GM10847 (cell line): ENCODE data around the gene TK2.

Experiments used
- POLR2A ChIP-seq: IDR thresholded peaks from 2 replicates; pipeline ENCODE4 v1.6.1; 2011; ENCODE audit not compliant: insufficient read length; ENCODE audit errors: extremely low read depth

TK2 gene

GRCh38 chr16:66560107-66560506, 10.2 kb upstream of the TK2 start:
- no peak for TF ChIP-seq POLR2A

DNA sequence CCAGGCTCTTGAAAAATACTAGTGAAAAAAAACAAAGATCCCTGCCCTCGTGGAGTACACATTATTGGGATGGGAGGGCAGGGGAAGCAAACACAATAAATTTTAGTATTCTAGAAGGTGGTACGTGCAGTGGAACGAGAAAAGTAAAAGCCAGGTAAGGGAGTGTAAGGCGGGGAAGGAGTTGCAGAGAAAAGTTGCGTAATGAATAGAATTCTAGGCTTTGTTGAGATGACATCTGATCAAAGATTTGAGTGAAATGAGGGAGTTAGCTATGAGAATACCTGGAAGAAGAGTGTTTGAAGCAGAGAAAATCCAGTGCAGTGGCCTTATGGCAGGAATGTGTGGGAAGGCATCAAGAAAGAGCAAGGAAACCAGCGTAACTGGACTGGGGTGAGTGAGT, 4.6 kb upstream of the TK2 start:
- TF ChIP-seq POLR2A = no peak

GRCh38 chr16:66554021-66554420, 4.1 kb upstream of the TK2 start:
- TF ChIP-seq POLR2A = no peak

GRCh38 chr16:66553223-66553622, 3.3 kb upstream of the TK2 start:
- no peak for TF ChIP-seq POLR2A

DNA sequence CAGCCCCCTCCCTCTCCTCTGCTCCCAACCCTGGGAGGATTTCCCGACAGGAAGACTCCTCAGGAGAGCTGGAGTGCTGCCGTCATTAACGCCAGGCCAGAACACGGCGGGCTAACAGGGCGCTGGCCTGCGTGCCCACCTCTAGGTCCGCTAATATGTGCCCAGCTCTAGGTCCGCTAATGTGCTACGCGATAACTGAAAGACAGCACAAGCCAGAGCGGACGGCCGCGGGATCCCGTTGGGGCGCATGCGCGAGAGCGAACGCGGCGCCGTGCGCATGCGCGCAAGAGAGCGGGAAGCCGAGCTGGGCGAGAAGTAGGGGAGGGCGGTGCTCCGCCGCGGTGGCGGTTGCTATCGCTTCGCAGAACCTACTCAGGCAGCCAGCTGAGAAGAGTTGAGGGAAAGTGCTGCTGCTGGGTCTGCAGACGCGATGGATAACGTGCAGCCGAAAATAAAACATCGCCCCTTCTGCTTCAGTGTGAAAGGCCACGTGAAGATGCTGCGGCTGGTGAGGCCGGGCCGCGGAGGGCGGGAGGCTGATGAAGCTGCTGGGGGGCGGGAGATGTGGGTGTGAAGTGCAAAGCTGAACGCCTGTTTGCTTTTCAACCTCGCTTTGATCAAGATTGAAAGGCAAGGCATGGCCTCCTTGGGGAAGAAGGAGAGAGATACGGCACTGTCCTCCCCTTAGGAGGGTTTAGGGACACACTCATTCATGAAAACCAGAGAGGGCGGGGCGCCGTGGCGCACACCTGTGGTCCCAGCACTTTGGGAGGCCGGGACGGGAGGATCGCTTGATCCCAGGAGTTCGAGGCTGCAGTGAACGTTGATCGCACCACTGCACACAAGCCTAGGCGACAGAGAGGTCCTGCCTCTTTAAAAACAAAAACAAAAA, 2.6 kb upstream of the TK2 start, which contains the start of gene CKLF:
TSS of gene CKLF (plus strand) at position 291 of the 892 bp plus-strand sequence. CDS start at position 431, 140 bp downstream.
- peak; percentile 62 for TF ChIP-seq POLR2A

GRCh38 chr16:66551788-66552285, 1.9 kb upstream of the TK2 start:
- no peak for TF ChIP-seq POLR2A

DNA sequence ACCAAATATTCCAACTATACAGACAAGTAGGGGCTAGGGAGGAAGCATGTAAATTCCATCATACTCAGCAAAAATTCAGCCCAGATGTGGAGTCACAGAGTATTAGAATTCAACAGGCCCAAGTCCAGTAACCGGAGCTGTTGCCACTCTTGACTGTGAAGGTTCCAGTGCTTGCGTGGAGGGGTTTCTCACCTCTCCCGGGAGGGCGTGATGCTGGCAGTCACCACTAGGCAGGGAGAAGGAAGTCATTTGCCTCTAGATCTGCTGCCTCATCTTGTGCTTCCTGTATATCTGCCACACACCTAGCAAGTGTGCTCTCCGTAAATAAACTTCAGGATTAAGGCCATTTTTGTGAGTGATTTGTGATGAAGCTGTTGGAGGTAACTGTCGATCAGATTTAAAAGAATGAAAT, 1.4 kb upstream of the TK2 start:
- no peak for TF ChIP-seq POLR2A

- TF ChIP-seq POLR2A = no peak
These were observed 1.1 kb downstream of the TK2 start for GRCh38 chr16:66548868-66549267.

- no peak for TF ChIP-seq POLR2A
These were observed 1.9 kb downstream of the TK2 start for GRCh38 chr16:66548068-66548467.

DNA sequence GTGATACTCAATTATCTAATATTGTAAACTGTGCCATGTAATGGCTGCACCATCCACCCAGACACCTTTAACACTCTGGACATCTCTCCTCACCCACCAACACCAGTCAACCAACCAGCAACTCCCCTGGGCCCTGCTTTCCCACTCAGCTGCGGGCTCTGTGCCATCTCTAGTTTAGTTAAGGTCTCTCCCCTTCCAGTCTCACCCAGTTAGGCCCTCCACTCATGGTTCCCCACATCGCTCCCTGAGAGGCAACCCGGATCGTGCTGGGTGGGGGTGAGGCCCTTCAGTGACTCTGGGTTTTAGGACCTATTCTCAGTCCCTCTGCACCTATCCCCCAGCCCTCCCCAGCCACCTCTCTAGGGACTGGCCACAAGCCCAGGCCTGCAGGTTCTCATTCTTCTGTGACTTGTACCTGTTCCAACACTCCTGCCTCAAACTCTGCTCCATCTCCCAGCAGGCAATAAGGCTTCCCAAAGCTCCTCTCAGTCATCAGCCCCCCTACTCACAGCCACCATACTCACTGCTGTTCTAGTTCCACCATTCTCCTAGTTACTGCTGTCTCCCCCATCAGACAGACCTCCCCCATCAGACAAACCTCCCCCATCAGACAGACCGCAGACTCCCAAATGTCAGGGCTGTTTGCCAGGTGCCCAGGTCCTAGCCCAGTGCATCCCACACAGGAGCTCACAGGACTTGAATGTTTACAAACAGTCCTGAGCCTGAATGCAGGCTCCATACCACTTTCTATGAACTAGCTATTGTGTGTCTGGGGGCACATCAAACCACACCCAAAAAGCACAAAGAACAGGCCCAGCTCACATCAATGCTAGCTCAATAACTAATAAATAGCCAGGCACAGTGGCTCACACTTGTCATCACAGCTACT, 2.6 kb downstream of the TK2 start:
- no peak for TF ChIP-seq POLR2A

DNA sequence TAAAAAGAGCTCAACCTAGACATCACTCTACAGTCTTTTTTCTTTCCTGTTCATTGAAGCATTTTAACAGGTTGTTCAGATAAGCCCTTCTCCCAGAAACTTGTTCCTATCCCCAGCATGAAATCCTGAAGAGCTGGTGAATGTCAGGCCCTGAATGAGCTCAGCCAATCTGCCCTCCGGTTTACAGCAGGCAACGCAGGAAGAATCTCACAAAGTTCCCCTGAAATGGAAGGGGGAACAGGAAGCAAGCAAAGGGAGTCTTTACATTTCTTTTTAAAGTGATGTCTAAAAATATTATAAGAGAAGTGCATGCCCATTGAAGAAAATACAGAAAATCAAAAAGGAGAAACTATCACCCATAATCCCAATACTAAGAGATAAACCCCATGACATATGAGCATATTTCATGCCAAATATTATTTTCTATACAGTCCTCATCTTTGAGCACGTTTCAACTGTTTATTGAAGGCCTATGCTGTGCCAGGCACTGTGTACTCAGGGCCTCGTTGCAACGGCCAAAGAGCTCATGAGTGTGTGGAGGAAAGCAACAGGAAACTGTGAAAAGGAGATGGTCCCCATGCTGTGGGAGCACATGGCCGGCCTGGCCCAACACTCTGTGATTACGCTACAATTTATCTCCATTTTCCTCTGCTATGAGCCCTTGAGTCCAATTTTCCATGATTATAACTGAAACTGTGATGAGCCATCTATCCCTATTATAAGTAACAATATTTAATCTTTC, 5.7 kb downstream of the TK2 start:
- TF ChIP-seq POLR2A = no peak

GRCh38 chr16:66543541-66543940, 6.4 kb downstream of the TK2 start:
- no peak for TF ChIP-seq POLR2A

DNA sequence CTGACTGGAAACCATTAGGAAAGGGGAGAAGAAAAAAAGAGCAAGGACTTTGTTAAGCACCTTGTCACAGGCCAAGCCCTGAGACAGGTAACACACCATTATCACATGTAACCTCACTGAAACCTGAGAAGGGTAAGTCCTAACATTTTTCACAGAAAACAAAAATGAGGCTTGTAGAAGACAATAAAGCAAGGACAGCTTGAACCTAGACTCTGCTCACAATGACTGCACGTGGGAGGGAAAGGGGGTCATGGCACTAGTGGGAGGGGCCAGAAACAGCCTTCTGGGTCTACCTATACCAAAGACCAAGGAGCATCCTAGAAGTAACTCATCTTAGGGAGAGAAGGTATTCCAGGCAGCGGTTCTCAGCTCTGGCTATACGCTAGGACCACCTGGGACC, 7.5 kb downstream of the TK2 start:
- TF ChIP-seq POLR2A = no peak

- no peak for TF ChIP-seq POLR2A
These were observed 8.2 kb downstream of the TK2 start for GRCh38 chr16:66541388-66542355.
